Heart left ventricle (tissue), 16 donors: ENCODE data around the gene TFDP1. TPM values are rescaled to one million over a fixed set of nuclear protein-coding genes. Genes with fewer than 3 reads are reported as not detected.

ENCODE experiments used
- ATAC-seq, 4 donors: fragments of 200-7000 bp; cut with Tn5 transposase; one replicate each; pipeline ENCODE4 v1.9.1; 2020 to 2022; ENCODE audit warnings: moderate library complexity in 4 of 4, mild to moderate bottlenecking in 3 of 4, moderate number of reproducible peaks in 1 of 4
- DNase-seq, 5 donors: peaks; one replicate each; pipeline ENCODE4 v3.0.0-alpha.2; 2020
- H3K27ac ChIP-seq, 12 donors: fragments of 200-600 bp; sonication (generic) in 4 of 12; one replicate each; pipeline versions ENCODE4 v1.5.0 to v1.8.0; 2016 to 2022; ENCODE audit warnings: mild to moderate bottlenecking in 2 of 12
- H3K27me3 ChIP-seq, 9 donors: fragments of 200-600 bp; sonication (generic) in 2 of 9; one replicate each; pipeline versions ENCODE4 v1.5.1 to v1.8.0; 2016 to 2022; ENCODE audit warnings: mild to moderate bottlenecking in 3 of 9
- H3K36me3 ChIP-seq, 9 donors: fragments of 200-600 bp; sonication (generic) in 2 of 9; one replicate each; pipeline versions ENCODE4 v1.5.0 to v1.8.0; 2018 to 2022; ENCODE audit warnings: mild to moderate bottlenecking in 2 of 9
- H3K4me1 ChIP-seq, 12 donors: fragments of 200-600 bp; sonication (generic) in 4 of 12; one replicate each; pipeline versions ENCODE4 v1.5.0 to v1.8.0; 2016 to 2022; ENCODE audit warnings: mild to moderate bottlenecking in 3 of 12
- H3K4me3 ChIP-seq, 12 donors: fragments of 200-600 bp; sonication (generic) in 4 of 12; one replicate each; pipeline versions ENCODE4 v1.5.0 to v1.8.0; 2017 to 2022; ENCODE audit warnings: mild to moderate bottlenecking in 9 of 12, moderate library complexity in 4 of 12
- H3K9me3 ChIP-seq, 12 donors: fragments of 200-600 bp; sonication (generic) in 4 of 12; one replicate each; pipeline versions ENCODE4 v1.5.0 to v1.8.0; 2016 to 2022; ENCODE audit warnings: mild to moderate bottlenecking in 1 of 12
- POLR2A ChIP-seq, 2 donors: fragments of 450-650 bp; IDR thresholded peaks; one replicate each; pipeline ENCODE4 v1.6.1; 2017; ENCODE audit warnings: antibody characterized with exemption in 2 of 2, mild to moderate bottlenecking in 2 of 2, moderate library complexity in 2 of 2
- WGBS, 4 donors: extraction: QIAGEN DNeasy Blood & Tissue Kit in 2 of 4; methylation state at CpG; one replicate each; pipeline versions ENCODE4 v1.1.5 to v1.1.7; 2013 to 2018; 5-methylcytosine and 5-hydroxymethylcytosine counted together
- intact Hi-C, 10 donors: fragments of 100-400 bp; cut with DNase I; formaldehyde crosslinking; loops; one replicate each; pipeline versions ENCODE4 v1.11.1 to v1.14.2; 2022
- polyA plus RNA-seq, 2 donors: library from polyadenylated mRNA; stranded (reverse); fragments of 200-250 nt; gene quantifications; one replicate each; pipeline ENCODE4 v1.2.3, GENCODE V29; 2013
- total RNA-seq, 9 donors: library from RNA; depleted of rRNA in 2 of 9; stranded (reverse); fragments of >200 nt in 2 of 9; fragmentation: NEBNext Ultra II Directional in 3 of 9; extraction: Animal tissue kit (Norgen Biotek cat#: 25700) in 3 of 9; gene quantifications; one replicate each; pipeline versions ENCODE4 v1.1.0 to v1.2.4, GENCODE V29; 2016 to 2023
- TF ChIP-seq, protein P1 (sequence below), 12 donors: fragments of 200-600 bp; sonication (generic) in 4 of 12; IDR thresholded peaks; one replicate each; pipeline versions ENCODE4 v1.5.0 to v1.8.0; 2018 to 2022; ENCODE audit warnings: antibody characterized with exemption in 12 of 12, mild to moderate bottlenecking in 5 of 12
- donor health status: ischemic (EF 13 %, LVEDD 7.1; RV severe dilation, severe dysfunction).
- donor health status: healthy with polysubstance abuse.
- donor health status: DM: no; HTN: yes; CAD: no.
- donor health status: DM: no; HTN: no; CAD: no.
- donor health status: ischemic (EF 25% LVEDD 6.9; RV normal size, moderate dysfunction).
- donor health status: ischemic (EF 25% LVEDD 5.7; RV mildly dilated, moderate dysfunction).
- donor health status: healthy.
- donor health status: DM: yes; HTN: yes; CAD: no.
- donor health status: ischemic (EF 35%, LVEDD 5.7; RV mildly dilated, moderate dysfunction).
- donor health status: nonischemic (EF 11% LVEDD 7.7; RV severe dilation, severe dysfunction).
- donor health status: DM: yes; HTN: yes; CAD: no.
- donor health status: PGD.
- donor health status: ischemic (EF 29% LVEDD 5.4; RV normal size, mild dysfunction).
- donor health status: nonischemic (EF 23%, LVEDD 6.1; RV moderate dilation, normal function).

The TFDP1 gene
- total and polyA plus RNA-seq, 11 donors = 19.7 to 50.3 (median 44.3) TPM

DNA sequence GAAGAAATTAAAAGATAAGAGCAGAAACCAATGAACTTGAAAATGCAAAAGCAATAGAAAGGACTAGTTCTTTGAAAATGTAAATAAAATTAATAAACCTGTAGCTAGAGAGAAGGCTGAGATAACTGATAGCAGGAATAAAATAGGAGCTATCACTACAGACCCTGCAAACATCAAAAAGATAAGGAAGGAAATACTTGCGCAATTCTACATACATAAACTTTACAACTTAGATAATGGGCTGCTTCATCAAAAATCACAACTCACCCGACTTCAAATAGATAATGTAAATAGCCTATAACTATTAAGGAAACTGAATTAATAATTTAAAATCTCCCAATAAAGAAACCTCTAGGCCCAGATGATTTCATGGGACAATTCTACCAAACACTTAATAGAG is 77.0 kb downstream of the TFDP1 start:
- no peak overlapping the region for H3K27ac ChIP-seq
- TF ChIP-seq, protein P1, sequence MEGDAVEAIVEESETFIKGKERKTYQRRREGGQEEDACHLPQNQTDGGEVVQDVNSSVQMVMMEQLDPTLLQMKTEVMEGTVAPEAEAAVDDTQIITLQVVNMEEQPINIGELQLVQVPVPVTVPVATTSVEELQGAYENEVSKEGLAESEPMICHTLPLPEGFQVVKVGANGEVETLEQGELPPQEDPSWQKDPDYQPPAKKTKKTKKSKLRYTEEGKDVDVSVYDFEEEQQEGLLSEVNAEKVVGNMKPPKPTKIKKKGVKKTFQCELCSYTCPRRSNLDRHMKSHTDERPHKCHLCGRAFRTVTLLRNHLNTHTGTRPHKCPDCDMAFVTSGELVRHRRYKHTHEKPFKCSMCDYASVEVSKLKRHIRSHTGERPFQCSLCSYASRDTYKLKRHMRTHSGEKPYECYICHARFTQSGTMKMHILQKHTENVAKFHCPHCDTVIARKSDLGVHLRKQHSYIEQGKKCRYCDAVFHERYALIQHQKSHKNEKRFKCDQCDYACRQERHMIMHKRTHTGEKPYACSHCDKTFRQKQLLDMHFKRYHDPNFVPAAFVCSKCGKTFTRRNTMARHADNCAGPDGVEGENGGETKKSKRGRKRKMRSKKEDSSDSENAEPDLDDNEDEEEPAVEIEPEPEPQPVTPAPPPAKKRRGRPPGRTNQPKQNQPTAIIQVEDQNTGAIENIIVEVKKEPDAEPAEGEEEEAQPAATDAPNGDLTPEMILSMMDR (IDR thresholded peaks at IDR 0.05) = no peak
- no peak for TF ChIP-seq POLR2A (IDR thresholded peaks at IDR 0.05)
- H3K4me3 ChIP-seq = no peak overlapping the region
- no peaks in the 10 kb centered on the region for H3K36me3 ChIP-seq
- intact Hi-C loops = no loop called here
- H3K9me3 ChIP-seq = peaks cover 0 to 23% (median 9%) of the 10 kb centered on the region in 12 donors
- DNase-seq (no peak), ATAC-seq (no peak)
- WGBS, 4 donors = 77 to 95% (median 85%) methylated on average over 2 of the region's 2 CpGs
- H3K27me3 ChIP-seq = no peaks in the 10 kb centered on the region
- H3K4me1 ChIP-seq = no peaks in the 10 kb centered on the region

DNA sequence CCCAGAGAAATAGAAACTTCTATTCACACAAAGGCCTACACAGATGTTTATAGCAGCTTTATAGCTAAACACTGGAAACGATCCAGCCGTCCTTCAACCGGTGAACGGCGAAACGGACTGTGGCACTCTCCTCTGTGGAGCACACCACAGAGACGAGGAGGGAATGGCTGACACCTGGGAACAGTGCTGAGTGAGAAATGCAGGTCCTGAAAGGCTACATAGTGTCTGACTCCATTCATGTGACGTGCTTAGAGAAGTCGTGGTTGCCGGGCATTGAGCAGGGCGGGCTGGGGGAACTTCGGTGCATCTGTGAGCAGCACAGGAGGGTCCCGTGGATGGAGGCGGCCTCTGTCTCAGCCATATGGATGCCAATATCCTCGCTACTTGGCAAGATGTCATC is 79.4 kb downstream of the TFDP1 start:
- H3K36me3 ChIP-seq = no peaks in the 10 kb centered on the region
- DNase-seq = peak in 2 of 5 donors; percentile 6 to 20
- H3K9me3 ChIP-seq = peaks cover 0 to 23% (median 9%) of the 10 kb centered on the region in 12 donors
- WGBS, 4 donors = 81 to 86% (median 84%) methylated on average over 15 of the region's 15 CpGs
- H3K27me3 ChIP-seq = no peaks in the 10 kb centered on the region
- no peak for TF ChIP-seq POLR2A (IDR thresholded peaks at IDR 0.05)
- TF ChIP-seq, protein P1 (IDR thresholded peaks at IDR 0.05) = no peak
- no peaks in the 10 kb centered on the region for H3K4me1 ChIP-seq
- intact Hi-C loops = no loop called here
- no peak overlapping the region for H3K27ac ChIP-seq
- H3K4me3 ChIP-seq = no peak overlapping the region
- ATAC-seq = no peak

DNA sequence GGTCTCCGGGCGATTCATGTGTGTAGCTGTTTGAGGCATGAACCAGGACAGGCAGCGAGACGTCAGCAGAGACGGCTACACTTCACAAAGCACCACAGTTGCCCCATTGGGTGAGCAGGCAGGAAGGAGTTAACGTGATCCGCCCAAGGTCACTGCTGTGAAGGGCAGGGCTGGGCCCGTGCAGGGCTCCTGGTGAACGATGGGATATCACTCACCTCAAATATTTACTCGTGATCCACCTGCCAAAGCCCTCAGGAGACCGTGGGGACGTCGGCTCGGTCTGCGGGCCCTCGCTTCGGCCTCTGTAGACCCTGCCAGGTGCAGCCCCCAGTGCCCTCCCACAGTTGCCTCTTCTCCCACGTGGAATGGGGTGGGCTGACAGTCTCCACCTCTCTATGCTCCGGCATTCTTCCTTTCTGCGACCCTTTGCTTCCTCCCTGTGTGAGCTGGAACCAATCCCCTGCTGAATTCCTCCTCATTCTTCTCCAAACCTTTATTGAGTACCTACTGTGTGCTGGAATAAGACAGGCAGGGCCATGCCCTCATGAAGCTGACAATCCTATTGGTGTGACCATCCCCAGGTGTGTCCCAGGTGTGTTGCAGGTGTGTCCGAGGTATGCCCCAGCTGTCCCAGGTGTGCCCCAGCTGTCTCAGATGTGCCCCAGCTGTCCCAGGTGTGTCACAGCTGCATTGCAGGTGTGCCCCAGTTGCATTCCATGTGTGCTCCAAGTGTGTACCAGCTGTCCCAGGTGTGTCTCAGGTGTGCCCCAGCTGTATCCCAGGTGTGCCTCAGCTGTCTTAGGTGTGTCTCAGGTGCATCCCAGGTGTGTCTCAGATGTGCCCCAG is 80.4 kb downstream of the TFDP1 start:
- no peak for TF ChIP-seq POLR2A (IDR thresholded peaks at IDR 0.05)
- TF ChIP-seq, protein P1 (IDR thresholded peaks at IDR 0.05) = no peak
- peak in 3 of 5 donors; percentile 1 to 11 (median 9) for DNase-seq
- Histone ChIP-seq H3K4me3 (no peak overlapping the region), H3K9me3 (peaks cover 0 to 23% (median 9%) of the 10 kb centered on the region in 12 donors), H3K27me3 (no peaks in the 10 kb centered on the region), H3K27ac (no peak overlapping the region), H3K36me3 (no peaks in the 10 kb centered on the region), H3K4me1 (no peaks in the 10 kb centered on the region)
- no peak for ATAC-seq
- intact Hi-C loops = no loop called here
- WGBS, 4 donors = 57 to 70% (median 61%) methylated on average over 21 of the region's 21 CpGs

DNA sequence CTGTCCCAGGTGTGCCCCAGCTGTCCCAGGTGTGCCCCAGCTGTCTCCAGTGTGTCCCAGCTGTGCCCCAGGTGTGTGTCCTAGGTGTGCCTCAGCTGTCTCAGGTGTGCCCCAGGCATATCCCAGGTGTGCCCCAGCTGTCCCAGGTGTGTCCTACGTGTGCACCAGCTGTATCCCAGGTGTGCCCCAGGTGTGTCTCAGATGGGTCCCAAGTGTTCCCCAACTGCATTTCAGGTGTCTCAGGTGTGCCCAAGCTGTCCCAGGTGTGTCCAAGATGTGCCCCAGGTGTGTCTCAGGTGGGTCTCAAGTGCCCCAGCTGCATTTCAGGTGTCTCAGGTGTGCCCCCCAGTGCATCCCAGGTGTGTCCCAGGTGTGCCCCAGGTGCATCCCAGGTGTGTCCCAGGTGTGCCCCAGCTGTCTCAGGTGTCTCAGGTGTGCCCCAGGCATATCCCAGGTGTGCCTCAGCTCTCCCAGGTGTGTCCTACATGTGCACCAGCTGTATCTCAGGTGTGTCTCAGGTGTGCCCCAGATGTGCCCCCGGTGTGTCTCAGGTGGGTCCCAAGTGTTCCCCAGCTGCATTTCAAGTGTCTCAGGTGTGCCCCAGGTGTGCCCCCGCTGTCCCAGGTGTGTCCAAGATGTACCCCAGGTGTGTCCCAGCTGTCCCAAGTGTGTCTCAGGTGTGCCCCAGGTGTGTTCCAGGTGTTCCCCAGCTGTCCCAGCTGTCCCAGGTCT is 81.2 kb downstream of the TFDP1 start:
- Histone ChIP-seq H3K9me3 (peaks cover 0 to 18% (median 9%) of the 10 kb centered on the region in 12 donors), H3K36me3 (no peaks in the 10 kb centered on the region), H3K4me1 (no peaks in the 10 kb centered on the region), H3K27ac (no peak overlapping the region), H3K4me3 (no peak overlapping the region), H3K27me3 (no peaks in the 10 kb centered on the region)
- intact Hi-C loops = no loop called here
- 87 to 94% (median 92%) methylated on average over 3 of the region's 3 CpGs; no CpG with 5 or more reads in 1 of the 4 donors for WGBS, 4 donors
- TF ChIP-seq POLR2A (IDR thresholded peaks at IDR 0.05) = no peak
- TF ChIP-seq, protein P1 (IDR thresholded peaks at IDR 0.05) = no peak
- ATAC-seq (no peak), DNase-seq (peak in 3 of 5 donors; percentile 3 to 19 (median 14))
